Mesendoderm (in vitro differentiated cells): ENCODE measurements around the gene C1orf50.
"Not testable (repeated sequence)": the region's sequence is repeated elsewhere in the genome, so short reads cannot be mapped to it uniquely, and the experiment has no call there.

Source experiments
- DNase-seq: peaks from one replicate; pipeline ENCODE4 v3.0.0; 2013
- H2AK5ac ChIP-seq: 2 replicates; pipeline ENCODE4 v1.6.1; 2013; ENCODE audit warnings: low read length, inconsistent platforms
- H2BK120ac ChIP-seq: 2 replicates; pipeline ENCODE4 v1.6.1; 2013; ENCODE audit warnings: low read depth, mild to moderate bottlenecking, low read length, moderate library complexity, mixed read lengths
- H2BK15ac ChIP-seq: replicated peaks from 2 replicates; pipeline ENCODE4 v1.6.1; 2013; ENCODE audit warnings: low read depth, mild to moderate bottlenecking, moderate library complexity
- H2BK5ac ChIP-seq: 2 replicates; pipeline ENCODE4 v1.6.1; 2013; ENCODE audit warnings: low read length, inconsistent platforms
- H3K18ac ChIP-seq: 2 replicates; pipeline ENCODE4 v1.6.1; 2013; ENCODE audit warnings: mild to moderate bottlenecking, low read length, mixed read lengths
- H3K23ac ChIP-seq: one replicate; pipeline ENCODE4 v1.6.1; 2013; ENCODE audit warnings: low read length
- H3K27ac ChIP-seq: 2 replicates; pipeline ENCODE4 v1.5.1; 2013; ENCODE audit warnings: low read depth, mild to moderate bottlenecking, inconsistent platforms, low read length, moderate library complexity
- H3K27me3 ChIP-seq: 2 replicates; pipeline ENCODE4 v1.6.1; 2013; ENCODE audit warnings: low read length, control low read depth, mild to moderate bottlenecking, inconsistent platforms; ENCODE audit not compliant: insufficient read depth, poor library complexity
- H3K36me3 ChIP-seq: 2 replicates; pipeline ENCODE4 v1.6.1; 2013; ENCODE audit warnings: low read length, inconsistent platforms; ENCODE audit not compliant: control insufficient read depth, insufficient read depth
- H3K4ac ChIP-seq: one replicate; pipeline ENCODE4 v1.6.1; 2013; ENCODE audit warnings: low read depth, mild to moderate bottlenecking, low read length, moderate library complexity
- H3K4me1 ChIP-seq: 2 replicates; pipeline ENCODE4 v1.6.1; 2013; ENCODE audit warnings: low read depth, low read length, inconsistent platforms; ENCODE audit not compliant: control insufficient read depth
- H3K4me2 ChIP-seq: 2 replicates; pipeline ENCODE4 v1.6.1; 2013; ENCODE audit warnings: low read length
- H3K4me3 ChIP-seq: 2 replicates; pipeline ENCODE4 v1.5.1; 2013; ENCODE audit warnings: mild to moderate bottlenecking, low read length
- H3K56ac ChIP-seq: one replicate; pipeline ENCODE4 v1.6.1; 2013; ENCODE audit warnings: low read length
- H3K79me1 ChIP-seq: 2 replicates; pipeline ENCODE4 v1.6.1; 2013; ENCODE audit warnings: low read length, inconsistent platforms
- H3K79me2 ChIP-seq: 2 replicates; pipeline ENCODE4 v1.6.1; 2013; ENCODE audit warnings: mild to moderate bottlenecking, low read length; ENCODE audit not compliant: control insufficient read depth, insufficient read depth
- H3K9ac ChIP-seq: 2 replicates; pipeline ENCODE4 v1.6.1; 2013; ENCODE audit warnings: low read length, inconsistent platforms
- H4K5ac ChIP-seq: one replicate; pipeline ENCODE4 v1.6.1; 2013; ENCODE audit warnings: low read length
- H4K8ac ChIP-seq: one replicate; pipeline ENCODE4 v1.6.1; 2013; ENCODE audit warnings: low read depth, mild to moderate bottlenecking, control low read depth, low read length, moderate library complexity
- WGBS: extraction: QIAGEN DNeasy Blood & Tissue Kit; methylation state at CpG from one replicate; pipeline ENCODE4 v1.1.7; 2013; ENCODE audit warnings: low lambda C conversion rate, missing lambda C conversion rate; ENCODE audit not compliant: insufficient coverage; ENCODE audit errors: extremely low coverage; 5-methylcytosine and 5-hydroxymethylcytosine counted together

C1orf50 gene

DNA sequence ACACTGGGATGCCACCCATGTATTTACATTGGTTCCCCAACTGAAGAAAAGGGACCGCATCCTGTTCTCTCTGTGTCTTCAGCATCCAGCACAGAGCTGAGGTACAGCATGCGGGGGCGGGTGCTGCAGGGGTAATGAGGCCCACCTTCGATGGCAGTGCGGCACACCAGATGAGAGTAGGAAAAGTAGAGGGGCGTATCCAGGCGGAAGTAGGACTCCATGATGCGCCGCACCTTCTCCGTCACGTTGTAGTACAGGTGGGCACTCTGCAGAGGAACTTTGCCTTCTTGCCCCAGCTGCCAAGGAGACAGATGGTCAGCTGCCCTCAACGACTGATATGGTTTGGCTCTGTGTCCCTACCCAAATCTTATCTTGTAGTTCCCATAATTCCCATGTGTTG lies 17.0 kb upstream of the C1orf50 start:
- no peak overlapping the region for H2BK5ac ChIP-seq
- no peak overlapping the region for H3K18ac ChIP-seq
- no peak overlapping the region for H2AK5ac ChIP-seq
- H3K4ac ChIP-seq, result no peak overlapping the region
- H3K56ac ChIP-seq, result no peak overlapping the region
- peaks cover 23% of the 10 kb centered on the region for H3K36me3 ChIP-seq
- no peaks in the 10 kb centered on the region for H3K79me1 ChIP-seq
- no peaks in the 10 kb centered on the region for H3K27me3 ChIP-seq
- H4K5ac ChIP-seq, result no peak overlapping the region
- no peak overlapping the region for H2BK15ac ChIP-seq
- H4K8ac ChIP-seq, result no peak overlapping the region
- H3K4me1 ChIP-seq, result no peaks in the 10 kb centered on the region
- WGBS, result no CpG with 5 or more reads among the region's 12 CpGs
- H3K23ac ChIP-seq, result no peak overlapping the region
- DNase-seq, result no peak
- H3K4me3 ChIP-seq, result no peak overlapping the region
- H3K79me2 ChIP-seq, result no peaks in the 10 kb centered on the region
- H2BK120ac ChIP-seq, result no peak overlapping the region
- H3K4me2 ChIP-seq, result no peak overlapping the region
- no peak overlapping the region for H3K9ac ChIP-seq
- no peak overlapping the region for H3K27ac ChIP-seq

DNA sequence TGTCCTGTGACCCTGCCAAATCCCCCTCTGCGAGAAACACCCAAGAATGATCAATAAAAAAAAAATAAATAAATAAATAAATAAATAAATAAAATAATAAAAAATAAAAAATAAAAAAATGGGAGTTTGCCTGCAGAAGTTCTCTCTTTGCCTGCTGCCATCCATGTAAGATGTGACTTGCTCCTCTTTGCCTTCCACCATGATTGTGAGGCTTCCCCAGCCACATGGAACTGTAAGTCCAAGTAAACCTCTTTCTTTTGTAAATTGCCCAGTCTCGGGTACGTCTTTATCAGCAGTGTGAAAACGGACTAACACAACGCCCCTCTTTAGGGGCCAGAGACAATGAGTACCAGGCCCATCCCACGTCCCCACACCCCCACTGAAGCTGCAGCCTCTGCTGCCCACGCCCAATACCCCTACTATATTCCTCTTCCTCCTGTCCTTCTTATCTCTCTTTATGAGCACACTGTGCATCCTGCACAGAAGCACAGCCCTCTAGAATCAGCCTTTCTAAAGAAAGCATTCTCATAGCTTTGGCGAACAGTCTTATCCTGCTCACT lies 15.5 kb upstream of the C1orf50 start:
- WGBS, result no CpG with 5 or more reads among the region's 8 CpGs
- H3K79me2 ChIP-seq, H3K18ac ChIP-seq, H3K4me1 ChIP-seq, H4K8ac ChIP-seq, H3K27ac ChIP-seq, H3K23ac ChIP-seq, H3K56ac ChIP-seq, DNase-seq, H3K79me1 ChIP-seq, H3K27me3 ChIP-seq, H2BK15ac ChIP-seq, H3K4me2 ChIP-seq, H2AK5ac ChIP-seq, H4K5ac ChIP-seq, H2BK120ac ChIP-seq, H3K9ac ChIP-seq, H2BK5ac ChIP-seq, H3K4ac ChIP-seq: not testable (repeated sequence)
- peak overlapping the region; percentile 8 for H3K4me3 ChIP-seq
- peaks cover 23% of the 10 kb centered on the region for H3K36me3 ChIP-seq

GRCh38 chr1:42752284-42752683 lies 14.8 kb upstream of the C1orf50 start:
- no peak for DNase-seq

GRCh38 chr1:42753070-42753469 lies 14.0 kb upstream of the C1orf50 start:
- H3K4me1 ChIP-seq, result no peaks in the 10 kb centered on the region
- H3K27ac ChIP-seq, result no peak overlapping the region
- no peak for DNase-seq
- H3K36me3 ChIP-seq, result peaks cover 27% of the 10 kb centered on the region
- H3K27me3 ChIP-seq, result no peaks in the 10 kb centered on the region
- no peak overlapping the region for H3K23ac ChIP-seq
- no peak overlapping the region for H2BK5ac ChIP-seq
- H3K56ac ChIP-seq, result no peak overlapping the region
- H2BK120ac ChIP-seq, result no peak overlapping the region
- no peaks in the 10 kb centered on the region for H3K79me1 ChIP-seq
- H3K4me3 ChIP-seq, result no peak overlapping the region
- no peak overlapping the region for H4K8ac ChIP-seq
- no peak overlapping the region for H3K9ac ChIP-seq
- no peak overlapping the region for H2BK15ac ChIP-seq
- WGBS, result no CpG with 5 or more reads among the region's 1 CpG
- no peaks in the 10 kb centered on the region for H3K79me2 ChIP-seq
- H3K4ac ChIP-seq, result no peak overlapping the region
- H4K5ac ChIP-seq, result no peak overlapping the region
- H3K18ac ChIP-seq, result no peak overlapping the region
- no peak overlapping the region for H3K4me2 ChIP-seq
- no peak overlapping the region for H2AK5ac ChIP-seq

More at GRCh38 chr1:42752284-42752683, 14.8 kb upstream of the C1orf50 start:
- Histone ChIP-seq H3K79me2 (no peaks in the 10 kb centered on the region), H2BK15ac (no peak overlapping the region), H3K27me3 (no peaks in the 10 kb centered on the region), H3K4ac (no peak overlapping the region), H3K27ac (no peak overlapping the region), H3K18ac (no peak overlapping the region), H2AK5ac (no peak overlapping the region), H3K9ac (no peak overlapping the region), H4K5ac (no peak overlapping the region), H2BK120ac (no peak overlapping the region), H3K23ac (no peak overlapping the region), H3K56ac (no peak overlapping the region), H3K36me3 (peaks cover 23% of the 10 kb centered on the region), H3K79me1 (no peaks in the 10 kb centered on the region), H2BK5ac (no peak overlapping the region), H3K4me1 (no peaks in the 10 kb centered on the region), H3K4me2 (no peak overlapping the region), H4K8ac (no peak overlapping the region), H3K4me3 (no peak overlapping the region)
- WGBS, result no CpG with 5 or more reads among the region's 6 CpGs

DNA sequence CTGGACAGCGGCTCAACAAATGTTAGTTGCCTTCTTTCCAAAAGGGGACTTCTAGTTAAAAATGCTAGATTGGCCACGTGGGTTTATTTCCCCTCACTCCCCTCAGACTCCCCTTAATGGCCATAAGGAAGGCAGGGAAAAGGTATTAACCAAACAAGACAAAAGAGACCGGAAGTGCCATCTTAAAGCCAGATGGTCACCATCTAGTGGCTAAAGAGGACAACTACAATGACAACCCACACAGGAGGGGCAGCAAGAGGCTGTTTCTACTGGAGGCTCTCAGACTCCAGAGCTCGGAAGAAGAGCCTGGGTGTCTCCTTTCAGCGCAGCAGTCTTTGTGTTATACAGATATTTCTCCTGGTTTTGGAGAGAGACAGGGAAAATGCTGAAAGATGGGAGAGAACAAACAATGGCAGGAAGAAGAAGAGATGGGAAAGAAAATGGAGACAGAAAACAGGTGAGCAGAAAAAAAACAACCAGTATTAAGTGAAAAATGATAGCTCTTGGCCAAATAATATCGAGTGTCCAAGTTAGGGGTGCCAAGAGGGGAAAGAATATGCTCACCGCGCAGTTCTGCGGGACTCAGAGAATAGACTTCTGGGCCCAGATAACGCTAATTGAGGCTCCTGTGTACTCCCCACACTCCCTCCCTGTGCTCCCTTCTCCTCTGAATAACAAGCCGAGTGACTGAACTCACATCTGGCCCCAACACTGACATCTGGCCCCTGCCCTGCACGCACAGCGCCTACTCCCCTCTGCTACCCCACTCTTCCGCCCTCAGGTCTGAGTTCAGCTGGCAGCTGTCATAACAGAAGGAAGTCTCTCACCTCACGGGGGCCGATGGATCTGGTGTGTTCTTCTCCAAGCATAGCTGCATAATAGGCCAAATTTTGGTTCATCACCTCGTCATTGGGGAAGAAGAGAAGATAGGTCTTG lies 9.8 kb upstream of the C1orf50 start:
- H3K9ac ChIP-seq, result no peak overlapping the region
- H2BK5ac ChIP-seq, result no peak overlapping the region
- H2BK15ac ChIP-seq, result no peak overlapping the region
- no peaks in the 10 kb centered on the region for H3K4me1 ChIP-seq
- no peak overlapping the region for H4K5ac ChIP-seq
- H3K23ac ChIP-seq, result no peak overlapping the region
- no peaks in the 10 kb centered on the region for H3K27me3 ChIP-seq
- H2BK120ac ChIP-seq, result no peak overlapping the region
- H3K18ac ChIP-seq, result no peak overlapping the region
- H3K56ac ChIP-seq, result no peak overlapping the region
- no CpG with 5 or more reads among the region's 17 CpGs for WGBS
- H3K27ac ChIP-seq, result no peak overlapping the region
- H4K8ac ChIP-seq, result no peak overlapping the region
- no peak overlapping the region for H3K4me3 ChIP-seq
- peaks cover 25% of the 10 kb centered on the region for H3K36me3 ChIP-seq
- no peak overlapping the region for H2AK5ac ChIP-seq
- H3K4ac ChIP-seq, result no peak overlapping the region
- H3K79me2 ChIP-seq, result no peaks in the 10 kb centered on the region
- no peak overlapping the region for H3K4me2 ChIP-seq
- no peaks in the 10 kb centered on the region for H3K79me1 ChIP-seq
- peak; percentile 90 for DNase-seq
